ENCODE data around the gene PIP4K2B. TPM values are rescaled to one million over a fixed set of nuclear protein-coding genes. Genes with fewer than 3 reads are reported as not detected.

Gene PIP4K2B
- total and polyA plus RNA-seq, 9 of the 15 experiments (the other 6 are each of a cell fraction or from before 2014, with no cell fraction given) = 3.7 to 29.9 (median 23.0) TPM

GRCh38 chr17:38752308-38753070 lies 46.9 kb downstream of the PIP4K2B start, which contains the start of gene PSMB3 (continued):
- TF ChIP-seq ARID3A (IDR thresholded peaks at IDR 0.05; ENCODE audit: borderline replicate concordance, low read depth, low read length) (no peak), HOXB6 (CRISPR knock-in tag; IDR thresholded peaks at IDR 0.05; ENCODE audit: borderline replicate concordance) (no peak), CXXC5 (CRISPR knock-in tag; IDR thresholded peaks at IDR 0.05) (peak; percentile 9; the same call in 1 of the 2 replicates), HEY1 (CRISPR knock-in tag; IDR thresholded peaks at IDR 0.05; ENCODE audit: borderline replicate concordance) (no peak), ZKSCAN1 (IDR thresholded peaks at IDR 0.05; ENCODE audit: low read depth, low read length) (no peak), HMGXB4 (CRISPR knock-in tag; IDR thresholded peaks at IDR 0.05) (peak; percentile 78; the same call in 1 of the 2 replicates), CCAR2 (IDR thresholded peaks at IDR 0.05; ENCODE audit: low read depth, low read length) (no peak), MLLT1 (IDR thresholded peaks at IDR 0.05) (peak in 1 of 2 experiments; percentile 72; a peak in 2 of 4 replicates), ZNF24 (IDR thresholded peaks at IDR 0.05) (no peak), MITF (IDR thresholded peaks at IDR 0.05) (0 out of 2 replicates have a peak, but pooled peaks have one; percentile 26), SAP30 (IDR thresholded peaks at IDR 0.05; ENCODE audit: borderline replicate concordance, insufficient read depth, low read depth, low read length, poor library complexity, severe bottlenecking) (peak; percentile 68), TAF1 (IDR thresholded peaks at IDR 0.05; ENCODE audit: control insufficient read depth, extremely low read depth, insufficient read depth, low read length, severe bottlenecking) (peak; percentile 43), E2F1 (CRISPR knock-in tag; IDR thresholded peaks at IDR 0.05) (peak; percentile 80), EGR1 (conservative IDR thresholded peaks at IDR 0.05) (peak; percentile 88)
